ENCODE data around the gene PRR36.

Gene PRR36

DNA sequence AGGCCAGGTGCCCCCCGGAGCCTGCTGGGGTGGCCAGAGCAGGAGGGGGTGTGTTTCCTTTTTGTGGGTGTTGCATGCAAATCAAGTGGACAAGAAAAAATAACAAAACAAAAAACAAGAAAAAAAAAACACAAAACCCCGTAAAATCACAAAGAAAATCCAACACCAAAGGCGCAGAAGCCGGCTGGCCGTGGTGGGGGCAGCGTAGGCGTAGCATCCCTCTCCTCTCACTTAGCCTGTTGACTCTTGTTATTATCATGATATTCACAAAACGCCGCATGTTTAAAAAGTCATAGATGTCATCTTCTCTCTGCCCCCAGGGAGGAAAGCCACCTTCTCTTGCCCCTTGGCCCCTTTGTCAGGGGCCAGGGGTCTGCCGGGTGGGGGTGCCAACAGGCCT, 39.5 kb upstream of the PRR36 start:
- in situ Hi-C loops (cut with MboI; ENCODE audit: low sequenced_read_pairs): no loop called here

DNA sequence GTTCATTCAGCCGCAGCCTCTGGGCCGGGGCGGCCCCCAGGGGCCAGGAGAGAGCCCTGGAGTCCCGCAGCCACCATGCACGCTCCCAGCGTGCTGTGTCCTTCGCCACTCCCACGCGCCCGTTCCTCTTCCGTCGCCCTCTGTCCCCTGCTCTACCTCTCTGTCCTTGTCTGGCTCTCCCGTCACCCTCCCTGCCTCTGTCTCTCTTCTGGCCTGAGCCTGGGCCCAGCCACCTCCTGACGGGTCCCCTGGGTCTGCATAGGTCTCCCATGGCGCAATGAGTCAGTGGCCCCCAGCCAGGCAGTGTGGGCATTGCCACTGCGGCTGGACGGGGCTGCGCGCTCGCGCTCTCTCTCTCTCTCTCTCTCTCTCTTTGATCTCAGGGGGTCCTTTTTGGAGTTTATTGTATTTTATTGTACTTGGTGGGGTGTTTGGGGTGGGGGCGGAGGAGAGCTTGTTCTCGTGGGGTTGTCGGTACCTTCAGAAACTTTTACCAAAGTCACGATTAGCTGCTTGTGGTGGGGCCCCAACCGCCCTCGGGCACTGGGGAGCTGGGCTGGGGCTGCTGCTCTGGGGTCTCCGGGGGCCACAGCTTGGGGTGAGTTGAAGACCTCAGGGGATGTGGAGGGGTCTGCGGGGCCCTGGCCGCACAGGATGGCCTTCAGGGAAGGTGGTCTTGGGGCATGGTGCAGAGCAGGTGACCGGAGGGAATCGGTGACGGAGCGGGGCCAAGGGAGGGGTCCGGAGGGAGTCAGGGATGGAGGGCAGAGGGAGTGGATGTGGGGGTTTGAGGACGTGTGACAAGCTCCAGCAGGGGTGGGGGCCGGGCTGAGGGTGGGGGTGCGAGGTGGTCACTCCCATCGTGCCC, 38.7 kb upstream of the PRR36 start:
- in situ Hi-C loops (cut with MboI; ENCODE audit: low sequenced_read_pairs): no loop called here

DNA sequence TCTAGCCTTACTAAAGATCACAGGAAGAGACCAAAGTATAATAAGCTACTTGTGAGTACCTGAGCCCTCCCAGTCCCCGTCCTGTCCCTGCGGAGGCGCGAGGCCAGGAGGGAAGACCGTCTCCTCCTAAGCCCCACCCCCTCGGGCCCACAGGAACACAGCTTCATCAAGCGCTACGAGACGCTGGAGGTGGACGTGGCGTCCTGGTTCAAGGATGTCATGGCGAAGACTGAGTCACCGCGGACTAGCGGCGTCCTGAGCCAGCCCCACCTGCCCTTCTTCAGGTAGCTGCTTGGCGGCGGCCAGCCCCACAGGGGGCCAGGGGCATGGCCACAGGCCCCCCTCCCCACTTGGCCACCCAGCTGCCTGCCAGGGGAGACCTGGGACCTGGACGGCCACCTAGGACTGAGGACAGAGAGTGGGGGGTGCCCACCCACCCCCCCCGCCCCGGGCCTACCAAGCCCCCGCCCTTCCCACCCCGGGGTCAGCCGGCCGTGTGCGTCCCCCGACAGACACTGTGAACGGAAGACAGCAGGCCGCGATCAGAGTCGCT, 38.0 kb upstream of the PRR36 start:
- in situ Hi-C loops (cut with MboI; ENCODE audit: low sequenced_read_pairs): no loop called here

DNA sequence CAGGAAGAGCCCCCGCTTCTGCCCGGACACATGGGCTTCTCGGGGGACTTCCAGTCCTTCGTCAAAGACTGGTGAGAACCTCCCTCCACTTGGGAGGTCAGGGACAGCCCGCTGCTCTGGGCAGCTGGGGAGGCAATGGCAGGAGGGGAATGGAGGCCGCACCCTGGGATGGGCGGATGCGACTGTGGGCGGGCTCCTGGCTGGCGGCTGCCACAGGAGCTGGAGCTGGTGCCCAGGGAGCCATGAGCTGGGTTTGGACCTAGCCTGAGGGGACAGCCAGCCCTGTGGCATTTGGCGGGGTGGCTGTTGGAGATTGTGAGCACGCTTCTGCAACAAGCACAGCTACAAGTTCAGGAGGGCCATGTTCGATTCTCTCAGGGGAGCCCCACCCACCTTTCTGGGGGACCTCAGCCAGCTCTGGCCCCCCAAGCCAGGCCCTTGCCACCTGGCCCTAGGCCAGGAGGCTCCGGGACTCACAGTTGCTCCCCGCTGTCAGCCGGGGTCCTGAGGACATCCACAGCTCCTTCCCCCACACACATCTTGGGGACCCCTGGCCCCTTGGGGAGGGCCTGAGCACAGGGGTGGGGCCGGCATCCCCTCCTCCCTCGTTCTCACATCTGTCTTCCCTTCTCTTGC, 37.4 kb upstream of the PRR36 start:
- in situ Hi-C loops (cut with MboI; ENCODE audit: low sequenced_read_pairs): no loop called here

DNA sequence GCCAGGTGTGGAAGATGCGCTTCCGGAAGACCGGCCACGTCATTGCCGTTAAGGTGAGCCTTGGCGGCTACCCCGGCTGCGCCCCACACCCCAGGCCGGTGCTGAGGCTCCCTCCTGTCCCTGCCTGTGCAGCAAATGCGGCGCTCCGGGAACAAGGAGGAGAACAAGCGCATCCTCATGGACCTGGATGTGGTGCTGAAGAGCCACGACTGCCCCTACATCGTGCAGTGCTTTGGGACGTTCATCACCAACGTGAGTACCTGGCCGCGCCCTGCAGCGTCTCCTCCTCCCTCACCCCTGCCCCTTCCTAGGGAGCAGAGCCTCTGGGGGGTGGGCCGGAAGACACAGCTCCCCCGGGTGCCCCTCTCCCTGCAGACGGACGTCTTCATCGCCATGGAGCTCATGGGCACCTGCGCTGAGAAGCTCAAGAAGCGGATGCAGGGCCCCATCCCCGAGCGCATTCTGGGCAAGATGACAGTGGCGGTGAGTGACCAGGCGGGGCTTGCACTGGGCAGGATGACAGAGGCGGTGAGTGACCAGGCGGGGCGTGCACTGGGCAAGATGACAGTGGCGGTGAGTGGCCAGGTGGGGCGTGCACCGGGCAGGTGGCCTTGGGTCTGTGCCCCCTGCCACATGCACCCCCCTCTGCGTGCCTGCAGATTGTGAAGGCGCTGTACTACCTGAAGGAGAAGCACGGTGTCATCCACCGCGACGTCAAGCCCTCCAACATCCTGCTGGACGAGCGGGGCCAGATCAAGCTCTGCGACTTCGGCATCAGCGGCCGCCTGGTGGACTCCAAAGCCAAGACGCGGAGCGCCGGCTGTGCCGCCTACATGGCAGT, 36.4 kb upstream of the PRR36 start:
- in situ Hi-C loops (cut with MboI; ENCODE audit: low sequenced_read_pairs): no loop called here

DNA sequence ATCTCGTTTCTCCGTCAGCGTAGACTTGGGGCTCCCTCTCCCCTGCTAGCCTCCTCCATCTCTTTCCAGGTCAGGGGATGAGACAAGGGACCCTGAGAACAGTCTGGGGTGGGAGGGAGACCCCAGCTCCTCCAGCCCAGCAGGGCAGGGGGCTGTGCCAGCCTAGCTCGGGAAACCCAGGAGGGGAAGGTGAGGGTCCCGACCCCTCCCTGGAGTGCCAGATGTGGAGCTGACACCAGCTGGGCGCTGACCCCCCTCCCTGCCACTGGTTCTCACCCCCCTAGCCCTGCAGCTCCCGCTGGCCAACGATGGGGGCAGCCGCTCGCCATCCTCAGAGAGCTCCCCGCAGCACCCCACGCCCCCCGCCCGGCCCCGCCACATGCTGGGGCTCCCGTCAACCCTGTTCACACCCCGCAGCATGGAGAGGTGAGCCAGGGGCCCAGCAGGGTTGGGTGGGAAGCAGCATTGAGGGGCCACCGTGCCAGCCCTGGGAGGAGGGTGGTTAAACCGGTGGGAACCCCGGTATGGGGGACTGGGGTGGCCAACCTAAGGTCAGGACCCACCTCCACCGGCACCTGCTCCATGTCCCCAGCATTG, 35.4 kb upstream of the PRR36 start:
- in situ Hi-C loops (cut with MboI; ENCODE audit: low sequenced_read_pairs): no loop called here

DNA sequence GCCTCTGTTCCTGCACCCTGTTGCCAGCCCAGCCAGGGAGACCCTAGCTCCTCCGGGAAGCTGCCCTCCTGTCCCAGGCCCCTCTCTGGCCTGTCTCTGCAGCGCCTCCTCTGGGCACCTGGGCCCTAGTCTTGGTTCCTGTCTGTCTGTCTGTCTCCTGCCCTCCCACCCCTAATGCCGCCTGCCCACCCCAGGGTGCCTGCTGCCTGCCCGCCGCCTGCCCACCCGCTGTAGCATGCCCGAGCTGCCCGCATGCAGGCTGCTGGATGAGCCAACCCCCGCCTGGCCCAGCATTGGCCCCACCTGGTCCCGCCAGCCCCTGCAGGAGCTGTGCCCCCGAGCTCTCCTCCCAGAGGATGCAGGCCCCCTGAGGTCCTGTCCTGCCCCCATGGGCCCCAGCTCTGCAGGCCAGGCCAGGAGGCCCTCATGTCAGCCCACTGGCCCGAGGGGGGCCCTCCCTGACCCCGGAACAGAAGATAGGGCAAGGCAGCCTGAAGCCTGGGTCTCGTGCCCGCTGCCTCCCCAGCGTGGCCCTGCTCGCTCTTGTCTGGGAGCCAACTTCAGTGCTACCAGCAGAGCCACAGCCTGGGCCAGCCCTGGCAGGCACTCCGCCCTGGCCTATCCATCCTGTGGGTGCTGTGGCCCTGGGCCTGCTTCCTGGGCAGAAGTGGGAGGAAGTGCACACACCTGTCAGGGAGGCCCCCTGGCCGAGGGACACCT, 34.7 kb upstream of the PRR36 start:
- in situ Hi-C loops (cut with MboI; ENCODE audit: low sequenced_read_pairs): no loop called here

DNA sequence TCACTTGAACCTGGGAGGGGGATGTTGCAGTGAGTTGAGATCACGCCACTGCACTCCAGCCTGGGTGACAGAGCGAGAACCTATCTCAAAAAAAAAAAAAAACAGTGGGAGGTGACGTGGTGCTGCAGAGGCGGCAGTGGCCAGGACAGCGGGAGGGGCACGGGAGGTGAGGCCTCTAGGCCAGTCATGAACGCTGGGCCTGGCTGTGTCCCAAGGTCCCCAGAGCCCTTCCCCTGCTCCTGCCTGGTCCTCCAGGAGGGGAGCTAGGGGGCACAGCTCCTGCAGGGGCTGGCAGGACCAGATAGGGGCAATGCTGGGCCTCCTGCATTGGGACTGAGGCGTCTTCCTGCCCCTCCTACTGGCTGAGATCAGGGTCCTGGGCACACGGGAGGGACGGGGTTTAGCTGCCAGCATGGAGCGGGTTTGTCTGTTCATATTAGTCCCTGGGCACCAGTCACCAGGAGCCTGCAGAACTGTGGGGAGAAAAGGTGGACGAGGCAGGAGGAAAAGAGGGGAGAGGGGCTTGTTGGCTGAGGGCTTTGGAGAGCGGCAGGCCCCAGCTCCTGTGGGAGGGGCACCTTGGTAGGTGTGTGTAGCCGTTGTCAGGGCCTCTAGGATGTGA, 34.0 kb upstream of the PRR36 start:
- in situ Hi-C loops (cut with MboI; ENCODE audit: low sequenced_read_pairs): no loop called here

DNA sequence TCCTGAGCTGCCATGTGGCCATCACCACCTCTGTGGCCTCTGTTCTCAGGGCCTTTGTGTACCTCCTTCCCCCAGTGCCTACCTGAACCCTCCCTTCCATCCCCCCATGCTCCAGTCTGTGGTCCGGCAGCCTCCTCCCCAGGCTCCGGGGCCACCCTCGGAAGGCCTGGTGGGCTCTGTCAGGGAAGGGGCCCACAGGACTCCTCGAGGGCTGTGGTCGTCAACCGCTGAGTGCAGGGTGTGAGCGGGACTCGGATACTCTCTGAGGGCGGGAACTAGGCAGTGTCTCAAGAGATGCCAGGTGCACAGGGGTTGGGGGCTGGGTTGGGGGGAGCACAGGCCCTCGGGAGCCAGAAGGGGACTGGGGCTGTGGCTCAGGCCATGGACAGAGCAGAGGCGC, 33.4 kb upstream of the PRR36 start:
- in situ Hi-C loops (cut with MboI; ENCODE audit: low sequenced_read_pairs): no loop called here

DNA sequence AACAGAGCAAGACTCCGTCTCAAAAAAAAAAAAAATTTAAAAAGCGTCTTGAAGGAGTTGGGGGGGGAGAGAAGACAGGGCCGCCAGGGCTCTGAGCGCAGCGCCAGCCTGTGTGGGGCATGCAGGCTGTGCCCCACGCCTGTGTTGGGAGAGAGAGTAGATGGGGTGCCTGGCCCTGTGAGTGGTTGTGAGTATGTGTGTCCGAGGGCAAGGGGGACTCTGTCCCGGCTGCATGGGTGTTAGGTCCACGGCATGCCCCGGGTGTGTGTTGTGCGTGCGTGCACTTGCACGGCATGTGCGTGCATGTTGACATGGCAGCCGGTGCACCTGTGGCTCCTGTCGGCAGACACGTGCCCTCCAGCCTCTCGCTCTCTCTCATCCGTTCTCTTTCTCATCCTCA, 32.9 kb upstream of the PRR36 start:
- in situ Hi-C loops (cut with MboI; ENCODE audit: low sequenced_read_pairs): no loop called here

DNA sequence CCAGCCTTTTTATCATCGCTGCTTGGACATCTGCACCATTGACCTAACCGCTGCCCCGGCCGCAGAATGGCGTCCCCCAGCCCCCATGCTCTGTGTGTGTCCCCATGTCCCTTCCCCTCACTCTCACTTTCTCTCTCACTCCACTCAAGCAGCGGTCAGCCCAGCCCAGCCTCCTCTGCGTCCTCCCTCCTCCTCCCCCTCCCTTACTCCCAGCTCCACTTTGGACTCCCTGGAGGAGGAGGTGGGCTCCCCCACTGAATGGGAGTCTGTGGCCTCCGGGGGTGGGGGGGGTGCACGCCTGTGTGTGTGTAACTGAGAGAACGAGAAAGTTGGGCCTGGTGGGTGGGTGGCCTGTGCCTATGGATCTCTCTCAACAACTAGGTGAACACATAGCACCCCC, 31.7 kb upstream of the PRR36 start:
- in situ Hi-C loops (cut with MboI; ENCODE audit: low sequenced_read_pairs): no loop called here

DNA sequence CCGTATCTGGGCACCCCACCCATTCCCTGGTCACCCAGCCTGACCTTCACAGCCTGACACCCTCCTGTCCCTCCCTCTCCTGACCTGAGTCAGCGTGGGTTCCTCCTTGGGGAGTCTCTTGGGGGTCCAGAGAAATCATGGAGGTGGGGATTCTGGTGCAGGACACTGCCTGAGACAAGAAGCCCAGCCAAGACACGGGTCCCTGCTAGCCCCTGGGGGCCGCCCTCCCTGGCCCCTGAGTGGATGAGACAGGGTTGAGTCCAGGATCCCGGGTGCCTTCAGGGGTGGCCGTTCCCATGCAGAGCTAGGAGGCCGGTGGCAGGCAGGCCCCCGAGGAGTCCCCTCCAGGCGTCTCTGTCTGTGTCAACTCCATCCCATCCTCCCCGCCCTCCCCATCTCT, 31.1 kb upstream of the PRR36 start:
- in situ Hi-C loops (cut with MboI; ENCODE audit: low sequenced_read_pairs): no loop called here

DNA sequence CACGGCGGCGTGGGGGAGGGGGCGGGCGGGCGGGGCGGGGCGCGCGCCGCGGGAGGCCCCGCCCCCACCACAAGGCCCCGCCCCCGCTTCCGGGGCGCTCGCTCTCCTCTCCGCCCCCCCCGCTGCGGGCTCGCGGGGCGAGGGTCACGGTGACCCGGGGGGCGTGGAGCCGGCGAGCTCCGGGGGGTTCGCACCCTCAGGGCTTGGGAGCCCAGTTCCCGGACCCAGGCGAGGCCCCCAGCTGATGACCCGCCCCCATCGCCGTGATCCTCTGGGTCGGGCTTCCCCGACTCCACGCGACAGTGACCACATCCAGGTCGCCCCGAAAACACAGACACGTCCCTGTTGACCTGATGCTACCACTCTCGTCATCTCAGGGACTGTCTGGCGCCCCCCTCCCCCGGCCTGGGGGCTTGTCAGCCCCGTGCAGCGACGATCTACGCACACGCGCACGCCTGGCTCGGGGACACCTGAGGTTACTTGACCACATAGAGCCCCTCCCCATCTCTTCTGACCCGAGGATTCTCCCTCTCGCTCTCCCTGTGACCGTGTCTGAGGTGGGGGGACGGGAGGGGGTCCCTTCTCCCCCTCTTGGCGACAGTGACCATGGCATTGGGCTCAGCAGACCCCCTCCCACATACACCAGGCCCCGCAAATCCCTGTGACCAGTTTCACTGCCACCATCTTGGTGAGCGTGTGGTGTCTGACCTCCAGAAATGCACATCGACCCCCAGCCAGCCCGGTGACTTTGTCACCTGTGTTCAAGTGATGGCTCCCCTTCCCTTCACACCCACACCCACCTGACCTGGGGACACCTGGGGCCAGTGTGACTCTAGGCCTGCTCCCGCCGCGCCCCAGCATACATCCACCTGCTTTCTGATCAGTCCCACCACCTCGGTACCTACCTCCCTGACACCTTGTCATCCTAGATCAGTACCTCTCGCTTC, 30.2 kb upstream of the PRR36 start:
- in situ Hi-C loops (cut with MboI; ENCODE audit: low sequenced_read_pairs): no loop called here

DNA sequence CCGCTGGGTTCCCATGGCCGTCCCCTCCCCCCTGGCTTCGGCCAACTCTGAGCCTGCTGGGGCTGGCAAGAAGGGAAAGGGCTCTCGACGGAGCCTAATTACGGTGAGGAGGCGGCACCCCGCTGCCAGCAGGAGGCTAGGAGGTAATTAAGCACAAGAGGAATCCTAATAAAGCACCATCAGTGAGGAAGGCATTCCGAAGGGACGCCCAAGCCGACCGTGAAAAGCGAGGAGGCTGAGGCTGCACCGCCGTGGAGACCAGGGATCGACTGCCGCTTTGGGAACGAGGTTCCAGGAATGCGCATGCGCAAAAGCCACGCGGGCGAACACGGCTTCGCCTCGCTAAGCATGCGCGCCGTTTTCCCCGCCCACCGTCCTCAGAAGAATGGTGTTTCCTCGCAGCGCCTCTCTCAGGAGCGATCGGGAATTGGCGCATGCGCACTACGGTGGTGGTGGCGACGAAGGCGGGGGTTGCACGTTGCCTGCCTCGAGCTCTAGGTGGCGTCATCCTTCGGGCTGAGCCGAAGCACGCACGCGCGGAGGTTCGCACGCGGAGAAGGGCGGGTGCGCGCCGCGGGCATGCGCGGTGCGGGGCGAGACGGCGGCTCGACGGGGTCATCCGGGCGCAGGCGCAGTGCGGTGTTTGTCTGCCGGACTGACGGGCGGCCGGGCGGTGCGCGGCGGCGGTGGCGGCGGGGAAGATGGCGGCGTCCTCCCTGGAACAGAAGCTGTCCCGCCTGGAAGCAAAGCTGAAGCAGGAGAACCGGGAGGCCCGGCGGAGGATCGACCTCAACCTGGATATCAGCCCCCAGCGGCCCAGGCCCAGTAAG, 29.3 kb upstream of the PRR36 start, which contains the start of gene MAP2K7:
Gene MAP2K7, plus strand, starts transcription at position 634 of the 830 bp plus-strand sequence. Its CDS starts 68 bp downstream, at position 702.
- in situ Hi-C loops (cut with MboI; ENCODE audit: low sequenced_read_pairs): no loop called here

DNA sequence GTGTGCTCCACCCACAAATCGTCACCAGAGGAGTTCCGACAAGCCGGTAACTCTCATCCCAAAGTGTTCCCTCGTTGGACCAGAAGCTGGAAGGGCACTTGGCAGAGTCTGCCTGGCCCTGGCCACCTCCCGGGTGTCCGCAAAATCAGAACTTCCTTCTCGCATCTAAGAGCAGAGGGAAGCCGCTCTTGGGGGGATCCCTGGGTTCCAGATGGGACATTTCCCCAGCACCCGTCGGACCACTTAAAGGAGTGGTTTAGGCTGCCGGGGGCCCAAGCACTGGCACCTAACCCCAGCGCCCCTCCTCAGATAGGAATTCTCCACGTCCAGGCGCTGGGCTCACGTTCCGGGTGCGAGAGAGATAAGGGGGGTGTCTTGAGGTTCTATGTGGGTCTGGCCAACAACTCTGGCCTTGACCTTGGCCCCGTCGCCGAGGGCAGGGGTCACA, 28.6 kb upstream of the PRR36 start:
- in situ Hi-C loops (cut with MboI; ENCODE audit: low sequenced_read_pairs): no loop called here

DNA sequence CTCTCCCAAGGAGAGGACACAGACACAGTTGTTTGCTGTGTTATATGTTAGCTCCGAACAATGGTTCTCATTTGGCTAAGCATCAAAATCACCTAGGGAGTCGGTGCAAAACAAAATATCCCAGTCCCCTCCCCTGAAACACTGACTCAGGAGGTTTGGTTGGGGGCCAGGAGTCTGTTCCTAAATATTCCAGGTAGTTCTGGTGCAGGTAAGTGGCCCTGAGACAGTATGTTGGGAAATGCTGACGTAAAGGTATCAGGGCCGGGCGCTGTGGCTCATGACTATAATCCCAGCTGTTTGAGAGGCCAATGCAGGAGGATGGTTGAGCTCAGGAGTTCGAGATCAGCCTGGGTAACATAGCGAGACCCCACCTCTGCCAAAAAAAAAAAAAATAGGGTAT, 27.1 kb upstream of the PRR36 start:
- in situ Hi-C loops (cut with MboI; ENCODE audit: low sequenced_read_pairs): no loop called here

DNA sequence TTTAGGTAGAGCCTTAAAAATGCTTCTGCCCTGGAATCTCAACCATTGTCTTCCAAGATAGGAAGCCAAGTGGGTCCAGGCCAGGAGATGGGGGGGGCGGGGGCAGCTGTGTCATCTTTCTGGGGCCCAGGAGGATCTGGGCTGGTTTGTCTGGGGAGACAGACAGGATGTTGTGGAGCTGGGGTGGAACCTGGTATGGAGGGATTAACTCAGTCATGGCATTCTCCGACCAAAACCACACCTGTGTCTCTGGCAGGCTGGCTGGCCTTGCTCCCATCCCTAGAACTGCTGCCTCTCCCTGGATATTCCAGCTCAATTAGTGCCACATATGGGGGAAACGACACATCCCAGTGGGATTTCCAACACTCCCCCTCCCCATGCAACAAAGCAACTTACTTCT, 26.7 kb upstream of the PRR36 start:
- in situ Hi-C loops (cut with MboI; ENCODE audit: low sequenced_read_pairs): no loop called here

DNA sequence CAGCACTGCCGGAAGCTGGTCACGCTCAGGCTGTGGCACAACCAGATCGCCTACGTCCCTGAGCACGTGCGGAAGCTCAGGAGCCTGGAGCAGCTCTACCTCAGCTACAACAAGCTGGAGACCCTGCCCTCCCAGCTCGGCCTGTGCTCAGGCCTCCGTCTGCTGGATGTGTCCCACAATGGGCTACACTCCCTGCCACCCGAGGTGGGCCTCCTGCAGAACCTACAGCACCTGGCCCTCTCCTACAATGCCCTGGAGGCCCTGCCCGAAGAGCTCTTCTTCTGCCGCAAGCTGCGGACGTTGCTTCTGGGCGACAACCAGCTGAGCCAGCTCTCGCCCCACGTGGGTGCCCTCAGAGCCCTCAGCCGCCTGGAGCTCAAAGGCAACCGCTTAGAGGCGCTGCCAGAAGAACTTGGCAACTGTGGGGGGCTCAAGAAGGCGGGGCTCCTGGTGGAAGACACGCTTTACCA, 26.2 kb upstream of the PRR36 start:
- in situ Hi-C loops (cut with MboI; ENCODE audit: low sequenced_read_pairs): no loop called here
